ENCODE data around the gene DDX54. TPM values are rescaled to one million over a fixed set of nuclear protein-coding genes. Genes with fewer than 3 reads are reported as not detected.
A peak's percentile ranks its signal among the peaks of the same experiment; 100 is the strongest.

DDX54 gene
- total RNA-seq, 1 donor from 2014 or later = 46.6 TPM

DNA sequence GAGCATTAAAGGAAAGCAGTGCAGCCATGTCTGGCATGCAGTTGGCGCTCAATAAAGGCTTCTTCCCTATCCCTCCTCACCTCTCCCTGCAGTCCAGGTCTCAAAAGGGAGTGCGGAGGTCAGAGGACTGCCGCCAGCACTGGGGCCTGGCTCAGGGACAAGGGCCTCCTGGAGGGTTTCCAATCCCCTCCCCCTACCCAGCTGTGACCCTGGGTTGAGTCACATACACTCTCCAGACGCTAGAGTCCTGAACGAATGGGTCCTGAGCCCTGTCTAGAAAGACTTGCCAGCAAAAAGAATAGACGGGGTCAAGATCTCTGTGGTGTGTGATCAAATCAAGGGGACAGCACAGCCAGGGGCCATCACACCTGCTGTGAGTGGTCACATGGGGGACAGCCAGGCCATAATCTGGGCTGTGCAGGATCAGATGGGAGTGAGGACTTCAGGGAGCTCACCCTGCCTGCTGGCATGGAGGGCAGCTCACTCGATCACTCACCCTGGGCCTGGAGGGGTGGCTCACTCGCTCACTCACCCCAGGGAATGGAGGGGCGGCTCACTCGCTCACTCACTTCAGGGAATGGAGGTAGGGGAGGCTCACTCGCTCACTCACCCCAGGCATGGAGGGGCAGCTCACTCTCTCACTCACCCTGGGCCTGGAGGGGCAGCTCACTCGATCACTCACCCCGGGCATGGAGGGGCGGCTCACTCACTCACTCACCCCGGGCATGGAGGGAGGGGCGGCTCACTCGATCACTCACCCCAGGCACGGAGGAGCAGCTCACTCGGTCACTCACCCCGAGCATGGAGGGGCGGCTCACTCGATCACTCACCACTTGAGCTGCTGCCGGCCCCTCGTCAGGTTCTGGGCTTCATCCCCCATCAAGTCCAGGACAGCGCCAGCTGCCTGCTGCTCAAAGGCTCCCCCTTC, 22.9 kb downstream of the DDX54 start:
- ATAC-seq = no peak

- ATAC-seq = peak; percentile 32
Measured at GRCh38 chr12:113161415-113162016, 23.8 kb downstream of the DDX54 start.

DNA sequence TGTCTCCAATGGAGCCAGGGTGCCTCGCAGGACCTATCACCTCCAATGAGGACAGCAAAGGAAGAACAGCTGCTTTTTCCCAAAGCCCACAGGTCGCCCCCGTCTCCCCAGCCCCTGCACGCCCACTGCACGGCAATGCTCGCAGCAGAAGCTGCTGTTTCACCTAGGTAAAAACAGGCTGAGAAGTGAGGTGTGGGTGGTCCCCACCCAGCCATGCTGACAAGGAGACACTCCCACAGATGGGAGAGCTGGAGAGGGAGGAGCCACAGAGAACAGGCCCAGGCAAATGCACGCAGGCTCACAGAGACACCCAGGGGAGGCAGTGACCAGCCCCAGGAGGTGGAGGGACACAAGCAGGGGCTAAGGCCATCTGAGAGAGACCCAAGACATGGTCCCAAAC, 25.3 kb downstream of the DDX54 start:
- ATAC-seq = no peak

GRCh38 chr12:113158439-113159203, 26.7 kb downstream of the DDX54 start:
- no peak for ATAC-seq

GRCh38 chr12:113157218-113157859, 27.9 kb downstream of the DDX54 start:
- no peak for ATAC-seq

DNA sequence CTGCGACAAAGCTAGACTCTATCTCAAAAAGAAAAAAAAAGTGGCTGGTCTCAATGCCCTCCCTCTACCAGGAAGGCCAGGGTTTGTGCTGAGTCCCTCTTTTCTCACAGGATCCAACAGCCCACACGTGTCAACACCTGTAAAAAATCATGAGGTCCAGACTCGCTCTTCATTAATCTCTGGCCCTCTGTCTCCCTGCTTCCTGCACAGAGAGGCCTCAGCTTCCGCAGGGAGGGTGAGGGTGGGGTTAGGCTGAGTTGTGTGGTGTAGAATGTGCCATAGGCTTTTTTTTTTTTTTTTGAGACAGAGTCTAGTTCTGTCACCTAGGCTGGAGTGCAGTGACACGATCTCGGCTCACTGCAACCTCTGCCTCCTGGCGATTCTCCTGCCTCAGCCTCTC, 29.6 kb downstream of the DDX54 start:
- ATAC-seq = peak; percentile 56

GRCh38 chr12:113155060-113155459, 30.2 kb downstream of the DDX54 start:
- ATAC-seq = no peak

DNA sequence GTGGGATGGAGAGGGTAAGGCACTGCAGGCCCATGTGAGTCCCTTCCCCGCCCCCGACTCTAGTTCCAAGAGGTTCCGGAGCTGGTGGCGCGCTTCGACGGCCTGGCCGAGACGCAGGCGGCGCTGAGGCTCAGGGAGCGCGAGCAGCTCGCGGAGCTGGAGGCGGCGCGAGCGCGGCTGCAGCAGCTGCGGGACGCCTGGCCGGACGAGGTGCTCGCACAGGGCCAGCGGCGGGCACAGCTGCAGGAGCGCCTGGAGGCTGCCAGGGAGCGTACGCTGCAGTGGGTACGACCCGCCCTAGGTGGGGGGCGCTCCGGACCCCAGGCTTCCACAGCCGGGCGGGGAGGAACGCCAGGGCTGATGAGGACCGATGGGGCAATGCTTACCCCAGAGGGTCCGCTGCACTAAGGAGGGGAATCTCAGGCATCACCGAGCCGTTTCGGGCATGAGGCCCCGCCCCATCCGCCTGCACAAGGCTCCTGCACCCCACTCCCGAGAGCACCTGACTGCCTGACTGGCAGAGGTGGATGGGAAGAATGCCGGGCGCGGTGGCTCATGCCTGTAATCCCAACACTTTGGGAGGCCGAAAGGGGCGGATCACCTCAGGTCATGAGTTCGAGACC, 30.8 kb downstream of the DDX54 start:
- ATAC-seq = peak; percentile 24

GRCh38 chr12:113152835-113153814, 32.2 kb downstream of the DDX54 start:
- peak; percentile 82 for ATAC-seq

- ATAC-seq = no peak
Measured at GRCh38 chr12:113152196-113152834, 33.0 kb downstream of the DDX54 start.

GRCh38 chr12:113151655-113152054, 33.6 kb downstream of the DDX54 start:
- no peak for ATAC-seq

- peak; percentile 65 for ATAC-seq
Measured at GRCh38 chr12:113149361-113150150, 35.7 kb downstream of the DDX54 start, which contains the start of gene CFAP73. CFAP73 (plus strand) TSS chr12:113149724; CDS start chr12:113149858, 134 bp downstream.

- no peak for ATAC-seq
Measured at GRCh38 chr12:113146999-113147398, 38.3 kb downstream of the DDX54 start.

DNA sequence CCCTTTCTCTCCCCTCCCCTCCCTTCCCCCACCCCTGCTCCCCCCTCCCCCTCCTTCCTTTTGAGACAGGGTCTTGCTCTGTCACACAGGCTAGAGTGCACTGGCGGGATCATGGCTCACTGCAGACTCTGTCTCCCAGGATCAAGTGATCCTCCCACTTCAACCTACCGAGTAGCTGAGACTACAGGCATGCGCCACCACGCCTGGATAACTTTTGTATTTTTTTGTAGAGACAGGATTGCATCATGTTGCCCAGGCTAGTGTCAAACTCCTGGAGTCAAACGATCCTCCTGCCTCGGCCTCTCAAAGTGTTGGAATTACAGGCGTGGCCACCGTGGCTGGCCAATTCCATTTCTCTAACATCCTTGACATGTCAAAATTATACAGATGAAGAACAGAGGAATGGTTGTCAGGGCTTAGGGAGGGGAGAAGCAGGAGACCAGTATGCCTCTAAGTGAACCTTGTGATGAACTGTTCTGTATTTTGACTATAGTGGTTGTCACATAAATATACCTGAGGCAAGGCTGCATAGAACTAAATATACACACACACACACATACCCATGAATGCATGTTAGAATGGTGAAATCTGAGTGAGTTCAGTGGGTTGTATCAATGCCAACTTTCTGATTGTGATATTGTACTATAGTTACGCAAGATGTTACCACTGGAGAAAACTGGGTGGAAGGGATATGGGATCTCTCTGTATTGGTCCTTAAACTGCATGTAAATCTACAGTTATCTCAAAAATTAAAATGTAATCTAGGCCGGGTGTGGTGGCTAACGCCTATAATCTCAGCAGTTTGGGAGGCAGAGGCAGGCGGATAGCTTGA, 39.3 kb downstream of the DDX54 start:
- no peak for ATAC-seq

DNA sequence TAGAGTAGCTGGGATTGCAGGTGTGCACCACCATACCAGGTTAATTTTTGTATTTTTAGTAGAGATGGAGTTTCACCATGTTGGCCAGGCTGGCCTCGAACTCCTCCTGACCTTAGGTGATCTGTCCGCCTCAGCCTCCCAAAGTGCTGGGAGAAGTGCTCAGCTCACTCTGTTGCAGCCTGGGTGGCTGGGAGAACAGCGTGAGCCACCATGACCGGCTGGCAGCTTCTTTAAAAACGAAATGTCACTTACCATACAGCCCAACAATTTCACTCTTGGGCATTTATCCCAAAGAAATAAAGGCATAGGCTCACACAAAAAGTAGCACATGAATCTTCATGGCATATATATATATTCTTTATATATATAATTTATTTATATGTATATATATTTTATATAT, 40.5 kb downstream of the DDX54 start:
- no peak for ATAC-seq

DNA sequence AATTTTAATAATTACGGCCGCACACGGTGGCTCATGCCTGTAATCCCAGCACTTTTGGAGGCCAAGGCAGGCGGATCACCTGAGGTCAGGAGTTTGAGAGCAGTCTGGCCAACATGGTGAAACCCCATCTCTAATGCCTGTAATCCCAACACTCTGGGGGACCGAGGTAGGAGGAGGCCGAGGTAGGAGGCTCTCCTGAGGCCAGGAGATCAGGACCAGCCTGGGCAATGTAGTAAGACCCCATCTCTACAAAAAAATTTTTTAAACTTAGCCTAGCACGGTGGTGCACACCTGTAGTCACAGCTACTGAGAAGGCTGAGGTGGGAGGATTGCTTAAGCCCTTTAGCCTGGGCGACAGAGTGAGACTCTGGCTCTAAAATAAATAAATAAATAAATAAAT, 41.3 kb downstream of the DDX54 start:
- no peak for ATAC-seq

DNA sequence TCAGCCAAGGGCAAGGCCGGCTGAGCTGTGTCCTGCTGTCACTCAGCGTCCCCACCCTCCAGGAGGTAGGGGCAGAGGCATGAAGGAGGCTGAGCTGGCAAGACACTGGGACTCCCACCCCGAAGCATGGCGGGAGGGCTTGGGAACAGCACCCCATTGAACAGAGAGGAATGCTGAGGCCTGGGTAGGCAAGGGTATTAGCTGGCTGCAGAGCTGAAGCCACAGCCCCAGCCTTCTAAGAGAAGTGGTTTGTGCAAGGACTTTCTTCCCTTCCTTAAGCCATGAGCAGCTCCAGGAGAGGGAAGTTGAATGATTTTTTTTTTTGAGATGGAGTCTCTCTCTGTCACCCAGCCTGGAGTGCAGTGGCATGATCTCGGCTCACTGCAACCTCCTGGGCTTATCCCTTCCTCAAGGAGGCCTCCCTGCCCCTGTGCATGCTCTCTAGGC, 42.4 kb downstream of the DDX54 start:
- no peak for ATAC-seq

- peak; percentile 24 for ATAC-seq
Measured at GRCh38 chr12:113142173-113142885, 42.9 kb downstream of the DDX54 start.

All from esophagus mucosa (tissue), 1 donor.